Panc1 (cell line): Measurements from ENCODE around the gene MACROD2.

Experiments
- CTCF ChIP-seq: fragments of 450-650 bp; IDR thresholded peaks from 2 replicates; pipeline ENCODE4 v1.5.1; 2017; ENCODE audit warnings: mild to moderate bottlenecking
- REST ChIP-seq, 2 experiments: IDR thresholded peaks; 2 replicates each; pipeline ENCODE4 v1.6.1; 2011 to 2012; ENCODE audit warnings: low read depth in 2 of 2, control low read depth in 1 of 2, low read length in 1 of 2, mild to moderate bottlenecking in 1 of 2, moderate library complexity in 1 of 2; ENCODE audit not compliant: insufficient read depth in 1 of 2

GRCh38 chr20:15847196-15847784 lies 1852.0 kb downstream of the MACROD2 start:
- TF ChIP-seq CTCF (no peak), REST (IDR thresholded peaks at IDR 0.05; ENCODE audit: insufficient read depth in 1 of 2, low read depth in 2 of 2, low read length in 1 of 2) (no peak)
